GM12878 (cell line): ENCODE data around the gene RALGPS1. TPM values are rescaled to one million over a fixed set of nuclear protein-coding genes. Genes with fewer than 3 reads are reported as not detected.

Experiments used
- FOS ChIP-seq: IDR thresholded peaks from 3 replicates; pipeline ENCODE4 v1.6.1; 2011; ENCODE audit warnings: borderline replicate concordance; ENCODE audit not compliant: insufficient read length; ENCODE audit errors: extremely low read depth
- FOXM1 ChIP-seq: IDR thresholded peaks from 2 replicates; pipeline ENCODE4 v1.6.1; 2012; ENCODE audit warnings: low read depth, mild to moderate bottlenecking, inconsistent platforms, low read length, moderate library complexity
- GABPA ChIP-seq: IDR thresholded peaks from 2 replicates; pipeline ENCODE4 v1.6.1; 2014; ENCODE audit warnings: antibody characterized with exemption, low read depth, mild to moderate bottlenecking, inconsistent platforms
- HSF1 ChIP-seq: fragments of 150-350 bp; IDR thresholded peaks from 2 replicates; pipeline ENCODE4 v1.6.1; 2014; ENCODE audit warnings: mild to moderate bottlenecking, low read depth, low read length
- IRF3 ChIP-seq: fragments of 450-650 bp; IDR thresholded peaks from 2 replicates; pipeline ENCODE4 v1.6.1; 2014; ENCODE audit warnings: mild to moderate bottlenecking
- JUND ChIP-seq: IDR thresholded peaks from 2 replicates; pipeline ENCODE4 v1.6.1; 2012; ENCODE audit warnings: low read depth, mild to moderate bottlenecking, low read length, improper control_type of control experiment, moderate library complexity
- LARP7 ChIP-seq: fragments of 450-650 bp; IDR thresholded peaks from 2 replicates; pipeline ENCODE4 v1.6.1; 2017; ENCODE audit warnings: mild to moderate bottlenecking
- NR2F1 ChIP-seq: fragments of 450-650 bp; conservative IDR thresholded peaks from 2 replicates; pipeline ENCODE4 v1.6.1; 2017; ENCODE audit warnings: mild to moderate bottlenecking
- NRF1 ChIP-seq: conservative IDR thresholded peaks from 2 replicates; pipeline ENCODE4 v1.6.1; 2011; ENCODE audit warnings: mild to moderate bottlenecking, low read depth, low read length, improper control_type of control experiment
- RB1 ChIP-seq: fragments of 450-650 bp; formaldehyde crosslinking; IDR thresholded peaks from 2 replicates; pipeline ENCODE4 v1.6.1; 2017; ENCODE audit warnings: mild to moderate bottlenecking, borderline replicate concordance
- SIX5 ChIP-seq: IDR thresholded peaks from 2 replicates; pipeline ENCODE4 v1.6.1; 2011; ENCODE audit warnings: mild to moderate bottlenecking, low read depth, low read length, moderate library complexity; ENCODE audit not compliant: severe bottlenecking
- ZBED1 ChIP-seq: IDR thresholded peaks from 2 replicates; pipeline ENCODE4 v1.6.1; 2016; ENCODE audit warnings: borderline replicate concordance
- ZBTB4 ChIP-seq: fragments of 450-650 bp; formaldehyde crosslinking; IDR thresholded peaks from 2 replicates; pipeline ENCODE4 v1.4.0; 2022; ENCODE audit warnings: mild to moderate bottlenecking, moderate library complexity
- ZNF592 ChIP-seq: fragments of 450-650 bp; IDR thresholded peaks from 2 replicates; pipeline ENCODE4 v1.6.1; 2017; ENCODE audit warnings: mild to moderate bottlenecking, moderate library complexity
- ZNF687 ChIP-seq: fragments of 450-650 bp; IDR thresholded peaks from 2 replicates; pipeline ENCODE4 v1.6.1; 2017; ENCODE audit warnings: mild to moderate bottlenecking, moderate library complexity
- polyA plus RNA-seq, 11 experiments: library from polyadenylated mRNA; depleted of rRNA in 4 of 11; unstranded in 6 of 11; stranded (reverse) in 5 of 11; fragments of >200 nt; fragmentation: Nextera tagmentation in 4 of 11; fragmentation: Illumina TruSeq in 1 of 11; extraction: Ambion mirVana in 4 of 11; extraction: Trizol in 1 of 11; gene quantifications; 1 replicate in 1 of 11; 2 replicates in 10 of 11; pipeline versions ENCODE4 v1.2.1 to v1.2.3, GENCODE V29; 2011 to 2016; ENCODE audit warnings: inconsistent platforms in 2 of 11, missing spikeins in 2 of 11, low read depth in 1 of 11
- total RNA-seq, 4 experiments: library from RNA; depleted of rRNA in 3 of 4; stranded (reverse); fragments of >200 nt in 3 of 4; fragmentation: Illumina TruSeq in 1 of 4; extraction: Trizol in 1 of 4; gene quantifications; 2 replicates each; pipeline versions ENCODE4 v1.2.1 to v1.2.3, GENCODE V29; 2013 to 2021

Gene RALGPS1
- total and polyA plus RNA-seq, 10 of the 15 experiments (the other 5 are each of a cell fraction or from before 2014, with no cell fraction given) = 0.13 to 5.6 (median 2.7) TPM

- TF ChIP-seq FOXM1 (no peak; the same call in 1 of the 2 replicates), FOS (no peak), IRF3 (no peak), JUND (no peak), NR2F1 (peak; percentile 53), ZNF592 (peak; percentile 78; the same call in 1 of the 2 replicates), LARP7 (0 out of 2 replicates have a peak, but pooled peaks have one; percentile 34), ZBED1 (no peak), RB1 (no peak), NRF1 (no peak), ZBTB4 (CRISPR knock-in tag) (no peak), SIX5 (no peak), GABPA (no peak), ZNF687 (peak; percentile 91), HSF1 (no peak)
These were observed 265.3 kb downstream of the RALGPS1 start (continued) for GRCh38 chr9:127179633-127180441.
